K562 (cell line): ENCODE data around the gene CD82. TPM values are rescaled to one million over a fixed set of nuclear protein-coding genes. Genes with fewer than 3 reads are reported as not detected.

Experiments
- ATAC-seq: fragments of 200-7000 bp; cut with Tn5 transposase; 3 replicates; pipeline ENCODE4 v1.9.1; 2020; ENCODE audit warnings: moderate library complexity
- BruUV-seq: library from RNA; stranded (reverse); fragments of 400-500 nt; replicated peaks from 2 replicates; lab custom pipeline; 2021; lab: Mats Ljungman, UMichigan
- CTCF ChIA-PET: fragments of 300-600 bp; formaldehyde crosslinking; extraction: SDS; loops from one replicate; lab custom pipeline; 2021; ENCODE audit warnings: low intra/inter-chr PET ratio; lab: Yijun Ruan, JAX
- POLR2A ChIA-PET: fragments of 300-600, 350-650 bp; sonication (Branson Sonifier 250); formaldehyde crosslinking; extraction: SDS; loops from one replicate; lab custom pipeline; 2021; ENCODE audit warnings: antibody characterized with exemption, inconsistent platforms; lab: Yijun Ruan, JAX
- DNase-seq, 4 experiments: peaks; one replicate each; pipeline versions ENCODE4 v3.0.0 to v3.0.0-alpha.2; 2011 to 2018; ENCODE audit warnings: low spot score in 3 of 4, mixed read lengths in 3 of 4; ENCODE audit errors: extremely low read depth in 1 of 4
- FAIRE-seq: peaks from 2 replicates; lab custom pipeline; 2011; peaks lifted over from hg19 to GRCh38; lab: Jason Lieb, UNC
- H2AFZ ChIP-seq: 2 replicates; pipeline ENCODE4 v1.6.0; 2011; ENCODE audit warnings: low read depth, low read length, control low read depth, inconsistent platforms
- H3K27ac ChIP-seq: fragments of 200-600 bp; 3 replicates; pipeline ENCODE4 v1.8.0; 2011; ENCODE audit warnings: low read depth, mild to moderate bottlenecking, control low read depth, inconsistent platforms, low read length, moderate library complexity, mixed read lengths; ENCODE audit errors: extremely low read depth
- H3K27me3 ChIP-seq, 2 experiments: fragments of 300-600 bp in 1 of 2; 2 replicates in 1 of 2; 3 replicates in 1 of 2; pipeline versions ENCODE4 v1.6.0 to v1.8.0; 2011; ENCODE audit warnings: inconsistent platforms in 2 of 2, low read length in 2 of 2, mild to moderate bottlenecking in 1 of 2, mixed read lengths in 1 of 2, moderate library complexity in 1 of 2; ENCODE audit not compliant: control insufficient read depth in 2 of 2, insufficient read depth in 2 of 2
- H3K36me3 ChIP-seq: fragments of 300-600 bp; 3 replicates; pipeline ENCODE4 v1.8.0; 2011; ENCODE audit warnings: mild to moderate bottlenecking, low read length, inconsistent platforms; ENCODE audit not compliant: control insufficient read depth, insufficient read depth
- H3K4me1 ChIP-seq, 2 experiments: fragments of 200-600 bp in 1 of 2; replicated peaks in 1 of 2; 2 replicates in 1 of 2; 3 replicates in 1 of 2; pipeline versions ENCODE4 v1.5.1 to v1.8.0; 2011; ENCODE audit warnings: inconsistent platforms in 2 of 2, low read length in 2 of 2, mild to moderate bottlenecking in 1 of 2, mixed read lengths in 1 of 2, moderate library complexity in 1 of 2; ENCODE audit not compliant: control insufficient read depth in 2 of 2, insufficient read depth in 2 of 2
- H3K4me2 ChIP-seq: 2 replicates; pipeline ENCODE4 v1.6.1; 2011; ENCODE audit warnings: low read length, control low read depth, inconsistent platforms, mixed read lengths; ENCODE audit not compliant: insufficient read depth
- H3K4me3 ChIP-seq: fragments of 200-600 bp; sonication (generic), shearing (Covaris generic); 2 replicates; pipeline ENCODE4 v1.5.1; 2016; ENCODE audit warnings: control low read depth, inconsistent platforms
- H3K79me2 ChIP-seq: fragments of 200-600 bp; 3 replicates; pipeline ENCODE4 v1.8.0; 2011; ENCODE audit warnings: low read length, inconsistent platforms; ENCODE audit not compliant: control insufficient read depth, insufficient read depth
- H3K9ac ChIP-seq, 2 experiments: 2 replicates each; pipeline versions ENCODE4 v1.6.0 to v1.6.1; 2011; ENCODE audit warnings: low read depth in 2 of 2, low read length in 2 of 2, control low read depth in 1 of 2, inconsistent platforms in 1 of 2, mild to moderate bottlenecking in 1 of 2, mixed read lengths in 1 of 2; ENCODE audit not compliant: insufficient read depth in 1 of 2
- H3K9me1 ChIP-seq: one replicate; pipeline ENCODE4 v1.6.0; 2011; ENCODE audit warnings: inconsistent platforms, mild to moderate bottlenecking, low read length, moderate library complexity; ENCODE audit not compliant: control insufficient read depth, insufficient read depth
- H3K9me3 ChIP-seq: replicated peaks from 2 replicates; pipeline ENCODE4 v1.5.1; 2011; ENCODE audit warnings: low read depth, low read length, inconsistent platforms; ENCODE audit not compliant: control insufficient read depth, insufficient read depth
- H4K20me1 ChIP-seq: replicated peaks from 2 replicates; pipeline ENCODE4 v1.6.1; 2011; ENCODE audit warnings: low read length, inconsistent platforms, mixed read lengths; ENCODE audit not compliant: control insufficient read depth, insufficient read depth
- CBFA2T3 ChIP-seq: fragments of 450-650 bp; IDR thresholded peaks from 2 replicates; pipeline ENCODE4 v1.6.1; 2017
- CHCHD3 ChIP-seq: fragments of 250-450 bp; sonication (Bioruptor Pico); IDR thresholded peaks from 2 replicates; pipeline ENCODE4 v2.1.2; 2022; ENCODE audit warnings: mild to moderate bottlenecking
- CREM ChIP-seq: IDR thresholded peaks from 2 replicates; pipeline ENCODE4 v1.6.1; 2014; ENCODE audit warnings: antibody characterized with exemption, low read depth
- ID3 ChIP-seq, 2 experiments: fragments of 250-450 bp in 1 of 2; fragments of 450-650 bp in 1 of 2; sonication (Bioruptor Pico) in 1 of 2; IDR thresholded peaks; 2 replicates each; pipeline versions ENCODE4 v1.6.1 to v1.8.0; 2016 to 2021; ENCODE audit warnings: mild to moderate bottlenecking in 2 of 2, moderate library complexity in 2 of 2, missing compliant biosample characterization in 1 of 2, missing genetic modification characterization in 1 of 2
- KLF1 ChIP-seq: fragments of 450-650 bp; IDR thresholded peaks from 2 replicates; pipeline ENCODE4 v1.6.1; 2016; ENCODE audit warnings: missing genetic modification characterization, missing compliant biosample characterization
- SPI1 ChIP-seq: IDR thresholded peaks from 2 replicates; pipeline ENCODE4 v1.6.1; 2011; ENCODE audit warnings: low read depth, low read length, control low read depth, borderline replicate concordance
- ZNF408 ChIP-seq: fragments of 250-450 bp; sonication (Bioruptor Pico); IDR thresholded peaks from 2 replicates; pipeline ENCODE4 v1.4.0; 2020; ENCODE audit warnings: low read depth, mild to moderate bottlenecking, moderate library complexity
- ZNF592 ChIP-seq: fragments of 450-650 bp; IDR thresholded peaks from 2 replicates; pipeline ENCODE4 v1.6.1; 2017; ENCODE audit warnings: antibody characterized with exemption, mild to moderate bottlenecking
- ZNF668 ChIP-seq: fragments of 250-450 bp; sonication (Bioruptor Pico); IDR thresholded peaks from 2 replicates; pipeline ENCODE4 v1.8.0; 2022; ENCODE audit warnings: mild to moderate bottlenecking, inconsistent platforms
- ZNF707 ChIP-seq: fragments of 250-450 bp; sonication (Bioruptor Pico); conservative IDR thresholded peaks from 2 replicates; pipeline ENCODE4 v1.8.0; 2022; ENCODE audit warnings: inconsistent platforms, mild to moderate bottlenecking, moderate library complexity
- WGBS: fragments of 100-300 bp; shearing (Covaris generic); methylation state at CpG from one replicate; pipeline ENCODE4 v1.1.6; 2016; ENCODE audit warnings: low coverage, mixed read lengths; ENCODE audit not compliant: insufficient coverage; ENCODE audit errors: missing lambda C conversion rate; 5-methylcytosine and 5-hydroxymethylcytosine counted together
- in situ Hi-C: fragments of 300-500 bp; cut with MboI; formaldehyde crosslinking; loops from 4 replicates; pipeline ENCODE4 v1.15.0; 2018; ENCODE audit warnings: inconsistent platforms, mixed read lengths
- intact Hi-C: fragments of 100-400 bp; cut with micrococcal nuclease; formaldehyde crosslinking; loops from 2 replicates; pipeline ENCODE4 v1.14.2; 2022
- polyA plus RNA-seq, 8 experiments: library from polyadenylated mRNA; depleted of rRNA in 4 of 8; stranded (reverse) in 5 of 8; unstranded in 3 of 8; fragments of >200 nt; fragmentation: Nextera tagmentation in 2 of 8; fragmentation: Illumina TruSeq in 1 of 8; extraction: Ambion mirVana in 2 of 8; extraction: Trizol in 1 of 8; gene quantifications; 2 replicates each; pipeline versions ENCODE4 v1.2.1 to v1.2.3, GENCODE V29; 2011 to 2014; ENCODE audit warnings: inconsistent platforms in 1 of 8, missing spikeins in 1 of 8
- total RNA-seq, 7 experiments: library from RNA; depleted of rRNA in 6 of 7; stranded (reverse); fragments of >200 nt in 6 of 7; fragmentation: Illumina TruSeq in 2 of 7; extraction: Trizol in 2 of 7; gene quantifications; 2 replicates each; pipeline versions ENCODE4 v1.2.1 to v1.2.3, GENCODE V29; 2011 to 2021; ENCODE audit warnings: low replicate concordance in 1 of 7
- TF ChIP-seq, protein P1 (sequence below): sonication (generic); formaldehyde crosslinking; IDR thresholded peaks from 2 replicates; pipeline ENCODE4 v1.8.0; 2023; ENCODE audit warnings: missing genetic modification reagents, mild to moderate bottlenecking, borderline replicate concordance

CD82 gene
- total and polyA plus RNA-seq, 9 of the 15 experiments (the other 6 are each of a cell fraction or from before 2014, with no cell fraction given): 0.27 to 9.4 (median 3.0) TPM

GRCh38 chr11:44572884-44573283, 7.4 kb downstream of the CD82 start (continued):
- TF ChIP-seq, protein P1, sequence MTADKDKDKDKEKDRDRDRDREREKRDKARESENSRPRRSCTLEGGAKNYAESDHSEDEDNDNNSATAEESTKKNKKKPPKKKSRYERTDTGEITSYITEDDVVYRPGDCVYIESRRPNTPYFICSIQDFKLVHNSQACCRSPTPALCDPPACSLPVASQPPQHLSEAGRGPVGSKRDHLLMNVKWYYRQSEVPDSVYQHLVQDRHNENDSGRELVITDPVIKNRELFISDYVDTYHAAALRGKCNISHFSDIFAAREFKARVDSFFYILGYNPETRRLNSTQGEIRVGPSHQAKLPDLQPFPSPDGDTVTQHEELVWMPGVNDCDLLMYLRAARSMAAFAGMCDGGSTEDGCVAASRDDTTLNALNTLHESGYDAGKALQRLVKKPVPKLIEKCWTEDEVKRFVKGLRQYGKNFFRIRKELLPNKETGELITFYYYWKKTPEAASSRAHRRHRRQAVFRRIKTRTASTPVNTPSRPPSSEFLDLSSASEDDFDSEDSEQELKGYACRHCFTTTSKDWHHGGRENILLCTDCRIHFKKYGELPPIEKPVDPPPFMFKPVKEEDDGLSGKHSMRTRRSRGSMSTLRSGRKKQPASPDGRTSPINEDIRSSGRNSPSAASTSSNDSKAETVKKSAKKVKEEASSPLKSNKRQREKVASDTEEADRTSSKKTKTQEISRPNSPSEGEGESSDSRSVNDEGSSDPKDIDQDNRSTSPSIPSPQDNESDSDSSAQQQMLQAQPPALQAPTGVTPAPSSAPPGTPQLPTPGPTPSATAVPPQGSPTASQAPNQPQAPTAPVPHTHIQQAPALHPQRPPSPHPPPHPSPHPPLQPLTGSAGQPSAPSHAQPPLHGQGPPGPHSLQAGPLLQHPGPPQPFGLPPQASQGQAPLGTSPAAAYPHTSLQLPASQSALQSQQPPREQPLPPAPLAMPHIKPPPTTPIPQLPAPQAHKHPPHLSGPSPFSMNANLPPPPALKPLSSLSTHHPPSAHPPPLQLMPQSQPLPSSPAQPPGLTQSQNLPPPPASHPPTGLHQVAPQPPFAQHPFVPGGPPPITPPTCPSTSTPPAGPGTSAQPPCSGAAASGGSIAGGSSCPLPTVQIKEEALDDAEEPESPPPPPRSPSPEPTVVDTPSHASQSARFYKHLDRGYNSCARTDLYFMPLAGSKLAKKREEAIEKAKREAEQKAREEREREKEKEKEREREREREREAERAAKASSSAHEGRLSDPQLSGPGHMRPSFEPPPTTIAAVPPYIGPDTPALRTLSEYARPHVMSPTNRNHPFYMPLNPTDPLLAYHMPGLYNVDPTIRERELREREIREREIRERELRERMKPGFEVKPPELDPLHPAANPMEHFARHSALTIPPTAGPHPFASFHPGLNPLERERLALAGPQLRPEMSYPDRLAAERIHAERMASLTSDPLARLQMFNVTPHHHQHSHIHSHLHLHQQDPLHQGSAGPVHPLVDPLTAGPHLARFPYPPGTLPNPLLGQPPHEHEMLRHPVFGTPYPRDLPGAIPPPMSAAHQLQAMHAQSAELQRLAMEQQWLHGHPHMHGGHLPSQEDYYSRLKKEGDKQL (CRISPR knock-in tag): no peak
- TF ChIP-seq, all 486 proteins: peak for 0

- Histone ChIP-seq H4K20me1 (no peaks in the 10 kb centered on the region), H3K36me3 (no peaks in the 10 kb centered on the region), H3K27ac (no peak overlapping the region), H3K9ac (no peak overlapping the region), H3K4me3 (no peak overlapping the region), H3K4me1 (peaks cover 24 to 28% of the 10 kb centered on the region in 2 experiments), H3K79me2 (no peaks in the 10 kb centered on the region), H3K9me3 (no peaks in the 10 kb centered on the region), H2AFZ (no peak overlapping the region), H3K9me1 (no peaks in the 10 kb centered on the region), H3K4me2 (no peak overlapping the region), H3K27me3 (no peaks in the 10 kb centered on the region)
- ChIA-PET POLR2A (interaction anchor here (0.7 kb wide), 2 partner anchors 39 to 68 kb away, joined by 3 to 4 read pairs; no protein-coding TSS in a partner anchor), CTCF (no interaction called here)
- no peak for ATAC-seq
- WGBS: 75% methylated on average over 3 of the region's 3 CpGs
- TF ChIP-seq ZNF408 (no peak), ZNF592 (no peak), SPI1 (no peak), ZNF668 (CRISPR knock-in tag) (no peak), CHCHD3 (no peak), ID3 (CRISPR knock-in tag; IDR thresholded peaks at IDR 0.05) (no peak), ID3 (tag; IDR thresholded peaks at IDR 0.05) (no peak), CBFA2T3 (no peak), CREM (no peak), ZNF707 (CRISPR knock-in tag) (no peak), KLF1 (tag) (no peak)
- no TSS peak for BruUV-seq
- DNase-seq: no peak
- in situ Hi-C loops: no loop called here
- no peak for FAIRE-seq
- intact Hi-C loops: no loop called here
Observed at GRCh38 chr11:44573333-44573732, 7.9 kb downstream of the CD82 start.
